ENCODE measurements around the gene FBXO44.

The FBXO44 gene

DNA sequence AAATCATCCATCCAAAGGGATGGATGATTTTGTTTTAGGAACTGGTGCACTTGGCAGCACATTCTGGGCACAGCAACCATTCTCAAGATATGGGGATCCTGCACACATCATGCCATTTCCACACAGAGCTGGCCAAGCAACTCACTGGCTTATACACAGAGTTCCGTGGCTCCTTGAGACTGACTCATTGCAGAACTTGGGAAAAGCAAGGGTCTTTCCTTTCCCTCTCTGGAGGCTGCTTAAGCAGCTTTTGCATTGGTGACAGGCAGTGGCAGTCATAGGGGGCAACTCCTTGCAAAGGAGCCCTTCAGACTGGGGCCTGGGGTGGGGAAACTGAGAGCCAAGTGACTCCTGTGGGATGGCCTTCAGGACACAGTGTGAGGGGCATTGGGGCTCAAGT lies 28.1 kb downstream of the FBXO44 start:
- H3K4me3 Mint-ChIP-seq, result no peak overlapping the region
- H3K36me3 Mint-ChIP-seq (ENCODE audit: low read depth), result peaks cover 4% of the 10 kb centered on the region
- no peaks in the 10 kb centered on the region for H3K9me3 Mint-ChIP-seq

DNA sequence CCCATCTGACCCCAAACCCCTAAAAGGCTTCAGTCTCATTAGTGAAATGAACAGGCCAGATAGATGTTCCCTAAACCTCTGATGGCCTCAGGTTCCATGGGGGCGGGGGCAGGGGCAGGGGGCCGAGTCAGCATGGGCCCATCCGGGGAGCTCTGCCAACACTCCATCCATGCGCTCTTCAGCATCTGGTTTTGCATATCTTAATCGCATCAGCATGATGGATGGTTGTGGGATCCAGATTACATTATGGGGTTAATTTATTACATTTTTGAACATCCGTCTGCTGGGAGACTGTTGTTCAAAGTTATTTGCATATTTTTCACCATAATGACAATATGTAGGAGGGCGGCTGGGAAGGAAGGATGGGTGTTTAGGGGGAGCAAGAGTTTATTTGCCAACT lies 29.4 kb downstream of the FBXO44 start:
- Mint-ChIP-seq H3K4me3 (no peak overlapping the region), H3K9me3 (no peaks in the 10 kb centered on the region), H3K36me3 (ENCODE audit: low read depth) (no peaks in the 10 kb centered on the region), H3K27ac (no peak overlapping the region), H3K27me3 (peaks cover 3% of the 10 kb centered on the region), H3K4me1 (ENCODE audit: low read depth) (peaks cover 20% of the 10 kb centered on the region)

More for the DNA sequence above, 28.1 kb downstream of the FBXO44 start:
- peaks cover 3% of the 10 kb centered on the region for H3K27me3 Mint-ChIP-seq
- no peak overlapping the region for H3K27ac Mint-ChIP-seq
- peaks cover 25% of the 10 kb centered on the region for H3K4me1 Mint-ChIP-seq (ENCODE audit: low read depth)

DNA sequence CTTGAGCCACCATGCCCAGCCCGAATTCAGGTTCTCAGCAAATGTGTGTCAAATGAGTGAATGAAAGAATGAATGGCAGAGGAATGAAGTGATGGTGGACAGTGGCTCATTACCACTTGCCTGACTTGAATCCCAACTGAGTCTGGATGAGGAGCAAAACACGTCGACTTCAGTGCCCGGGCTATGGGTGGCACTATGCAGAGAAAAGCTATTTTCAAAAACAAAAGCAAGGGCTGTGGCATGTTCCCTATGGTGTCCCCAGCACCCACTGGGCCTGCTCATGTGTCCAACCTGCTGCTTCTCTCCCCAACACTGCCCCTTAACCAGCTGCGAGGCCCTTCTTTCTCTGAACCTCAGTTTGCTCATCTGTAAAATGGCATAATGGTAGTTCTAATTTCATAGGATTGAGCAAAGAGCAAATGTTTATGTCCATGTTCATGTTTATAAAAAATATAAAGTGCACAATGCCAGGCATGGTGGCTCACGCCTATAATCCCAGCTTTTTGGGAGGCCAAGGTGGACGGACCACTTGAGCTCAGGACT lies 30.6 kb downstream of the FBXO44 start:
- Mint-ChIP-seq H3K9me3 (no peaks in the 10 kb centered on the region), H3K4me3 (no peak overlapping the region), H3K27ac (no peak overlapping the region), H3K27me3 (peaks cover 13% of the 10 kb centered on the region), H3K36me3 (ENCODE audit: low read depth) (no peaks in the 10 kb centered on the region), H3K4me1 (ENCODE audit: low read depth) (peaks cover 12% of the 10 kb centered on the region)

DNA sequence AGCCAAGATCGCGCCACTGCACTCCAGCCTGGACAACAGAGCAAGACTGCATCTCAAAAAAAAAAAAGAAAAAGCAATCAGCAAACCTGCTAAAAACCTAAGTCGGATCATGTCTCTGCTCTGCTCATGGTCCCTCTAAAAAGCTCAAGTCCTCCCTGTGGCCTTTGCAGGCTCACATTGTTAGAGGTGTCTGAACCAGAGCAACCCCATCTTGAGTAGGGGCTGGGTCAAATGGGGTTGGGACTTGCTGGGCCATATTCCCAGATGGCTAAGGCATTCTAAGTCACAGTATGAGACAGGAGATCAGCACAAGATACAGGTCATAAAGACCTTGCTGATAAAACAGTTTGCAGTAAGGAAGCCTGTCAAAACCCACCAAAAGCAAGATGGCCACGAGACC lies 33.8 kb downstream of the FBXO44 start:
- H3K4me3 Mint-ChIP-seq, result no peak overlapping the region
- H3K9me3 Mint-ChIP-seq, result no peaks in the 10 kb centered on the region
- peaks cover 34% of the 10 kb centered on the region for H3K27me3 Mint-ChIP-seq
- H3K36me3 Mint-ChIP-seq (ENCODE audit: low read depth), result no peaks in the 10 kb centered on the region
- no peak overlapping the region for H3K27ac Mint-ChIP-seq
- peaks cover 23% of the 10 kb centered on the region for H3K4me1 Mint-ChIP-seq (ENCODE audit: low read depth)

DNA sequence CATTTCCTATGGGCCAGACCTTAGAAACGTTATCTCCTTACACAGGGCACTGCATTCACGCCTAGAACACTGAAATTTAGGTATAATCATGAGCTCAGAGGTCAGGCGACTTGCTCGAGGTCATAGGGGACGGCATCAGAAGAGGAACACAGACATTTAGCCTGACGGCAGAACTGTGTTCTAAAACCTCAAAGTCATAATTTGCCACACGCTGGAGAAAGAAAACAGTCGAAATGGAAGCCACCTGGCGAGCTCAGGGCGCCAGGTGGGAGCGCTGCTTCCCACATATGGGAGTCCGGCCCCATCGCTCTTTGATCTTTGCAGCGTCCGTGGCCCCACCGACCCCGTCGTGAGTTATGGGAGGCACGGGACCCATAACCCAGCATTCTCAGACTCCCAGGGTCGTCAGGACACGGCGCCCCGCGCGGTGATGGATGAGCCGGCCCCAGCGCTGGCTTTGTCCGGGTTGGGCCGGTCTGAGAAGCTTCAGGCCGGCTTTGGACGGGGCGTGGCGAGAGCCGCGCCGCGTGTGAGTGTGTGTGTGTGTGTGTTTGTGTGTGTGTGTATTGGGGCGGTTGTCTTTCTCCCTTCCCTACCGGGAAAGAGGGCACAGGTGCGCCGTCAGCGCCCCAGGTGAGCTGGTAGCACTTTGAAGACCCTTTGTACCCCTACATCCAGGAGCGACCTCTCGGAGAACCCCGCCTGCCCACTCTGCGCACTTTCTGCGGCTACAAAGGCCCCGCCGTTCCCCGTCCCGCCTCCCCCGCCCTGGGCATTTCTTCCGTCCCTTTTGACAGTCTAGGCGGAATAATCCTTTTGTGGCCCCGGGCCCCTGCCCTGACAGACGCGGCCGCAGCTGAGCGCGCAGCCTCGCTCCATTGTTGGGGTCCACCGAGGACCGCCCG lies 36.0 kb downstream of the FBXO44 start:
- Mint-ChIP-seq H3K4me3 (peak overlapping the region; percentile 57), H3K36me3 (ENCODE audit: low read depth) (no peaks in the 10 kb centered on the region), H3K27ac (no peak overlapping the region), H3K27me3 (peaks cover 40% of the 10 kb centered on the region), H3K9me3 (no peaks in the 10 kb centered on the region), H3K4me1 (ENCODE audit: low read depth) (peaks cover 26% of the 10 kb centered on the region)

DNA sequence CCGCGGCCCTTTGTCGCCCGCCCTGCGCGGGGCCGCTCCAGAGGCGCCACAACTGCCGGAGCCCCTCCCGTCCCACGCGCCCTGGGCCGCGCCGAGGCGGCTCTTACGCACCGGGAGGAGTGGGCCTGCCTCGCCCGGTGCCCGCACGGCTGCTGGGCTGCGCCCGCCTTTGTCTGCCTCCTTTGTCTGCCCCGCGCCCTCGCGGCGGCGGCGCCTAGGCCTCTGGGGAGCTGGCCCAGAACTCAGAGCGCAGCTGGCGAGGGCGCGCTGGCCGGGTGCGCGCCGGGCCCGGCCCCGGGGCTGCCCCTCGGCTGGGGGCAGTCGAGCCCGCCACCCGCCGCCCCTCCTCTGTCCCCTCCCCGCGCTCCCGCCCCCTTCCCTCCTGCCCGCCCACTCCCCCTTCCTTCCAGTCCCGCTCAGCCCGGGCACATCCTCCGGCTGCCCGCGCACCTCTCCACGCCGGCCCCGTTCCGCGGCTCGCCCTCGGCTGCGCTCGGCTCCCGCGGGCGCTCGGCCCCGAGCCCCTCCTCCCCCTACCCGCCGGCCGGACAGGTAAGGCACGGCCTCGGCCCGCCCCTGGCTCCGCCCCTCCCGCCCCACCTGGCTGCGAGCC lies 36.7 kb downstream of the FBXO44 start, which contains the start of gene DRAXIN:
DRAXIN (plus strand) TSS at position 409 of the 613 bp plus-strand sequence. CDS start 14,549 bp downstream, outside the sequence.
- Mint-ChIP-seq H3K9me3 (no peaks in the 10 kb centered on the region), H3K27me3 (peaks cover 40% of the 10 kb centered on the region), H3K4me3 (peak within 1 kb of the TSS; percentile 71), H3K4me1 (ENCODE audit: low read depth) (peaks cover 26% of the 10 kb centered on the region), H3K27ac (no peak within 1 kb of the TSS), H3K36me3 (ENCODE audit: low read depth) (no peaks in the 10 kb centered on the region)

DNA sequence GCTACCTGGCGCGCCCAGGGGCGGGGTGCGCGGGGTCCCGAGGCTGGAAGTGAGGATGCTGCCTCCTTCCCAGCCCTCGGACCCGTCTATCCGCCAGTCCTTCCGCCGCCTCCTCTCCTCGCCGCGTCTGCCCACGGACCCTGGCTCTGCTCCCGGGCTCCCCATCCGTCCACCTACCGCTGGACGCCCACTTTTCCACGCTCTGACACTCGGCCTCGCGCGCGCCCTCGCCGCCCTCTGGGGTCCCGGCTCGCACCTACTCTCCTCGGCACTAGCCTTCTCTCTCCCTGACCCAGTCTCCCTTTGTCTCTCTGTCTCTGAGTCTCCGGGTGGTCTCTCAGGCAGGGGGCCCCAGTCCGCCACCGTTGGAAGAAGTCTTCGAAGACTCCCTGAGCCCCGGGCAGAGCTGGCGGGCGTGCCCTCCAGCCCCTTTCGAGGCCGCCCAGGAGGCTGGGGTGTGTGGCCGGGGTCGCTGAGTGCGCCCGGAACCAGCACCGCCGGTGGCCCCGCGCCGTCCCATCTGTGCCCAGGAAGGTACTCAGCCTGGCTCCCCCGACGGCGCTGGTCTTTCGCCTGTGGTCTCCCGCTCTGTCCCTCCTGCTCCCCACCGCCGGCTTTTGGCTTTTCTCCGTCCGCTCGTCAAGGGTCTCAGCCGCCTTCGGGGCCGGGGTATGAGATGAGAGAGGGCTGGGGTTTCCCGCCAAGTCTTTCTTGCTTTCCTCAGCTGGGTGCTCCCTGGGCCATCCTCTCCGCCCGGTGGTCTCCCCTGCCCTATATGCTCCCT lies 37.4 kb downstream of the FBXO44 start:
- Mint-ChIP-seq H3K4me3 (peak overlapping the region; percentile 71), H3K36me3 (ENCODE audit: low read depth) (no peaks in the 10 kb centered on the region), H3K9me3 (no peaks in the 10 kb centered on the region), H3K4me1 (ENCODE audit: low read depth) (peaks cover 26% of the 10 kb centered on the region), H3K27ac (no peak overlapping the region), H3K27me3 (peaks cover 40% of the 10 kb centered on the region)

DNA sequence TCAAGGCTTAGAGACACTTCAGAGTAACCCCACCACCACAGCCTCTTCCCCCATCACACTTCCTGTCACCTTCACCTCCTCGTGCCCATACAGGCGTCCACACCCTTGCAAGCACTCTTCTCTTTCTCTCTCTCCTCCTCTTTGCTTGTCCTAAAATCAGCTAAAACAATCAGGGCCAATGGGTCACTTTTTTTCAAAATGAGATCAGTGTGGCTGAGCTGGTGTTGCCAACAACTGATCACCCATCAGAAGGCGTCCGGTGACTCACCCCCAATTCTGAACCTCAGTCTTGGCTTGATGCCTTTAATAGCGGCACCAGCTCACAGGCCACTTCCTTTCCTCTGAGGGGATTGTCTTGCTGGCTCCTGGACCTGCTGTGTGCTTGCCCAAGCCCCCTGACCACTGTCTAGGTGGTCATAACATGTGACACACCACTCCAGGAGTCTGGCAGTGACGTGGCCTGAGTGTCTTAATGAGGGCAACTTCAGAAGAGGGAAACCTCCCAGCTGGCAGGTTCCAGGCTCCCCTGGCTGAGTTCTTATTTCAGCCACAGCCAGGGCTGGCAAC lies 38.4 kb downstream of the FBXO44 start:
- Mint-ChIP-seq H3K4me1 (ENCODE audit: low read depth) (peaks cover 30% of the 10 kb centered on the region), H3K9me3 (no peaks in the 10 kb centered on the region), H3K4me3 (peak overlapping the region; percentile 33), H3K27ac (no peak overlapping the region), H3K36me3 (ENCODE audit: low read depth) (no peaks in the 10 kb centered on the region), H3K27me3 (peaks cover 40% of the 10 kb centered on the region)

DNA sequence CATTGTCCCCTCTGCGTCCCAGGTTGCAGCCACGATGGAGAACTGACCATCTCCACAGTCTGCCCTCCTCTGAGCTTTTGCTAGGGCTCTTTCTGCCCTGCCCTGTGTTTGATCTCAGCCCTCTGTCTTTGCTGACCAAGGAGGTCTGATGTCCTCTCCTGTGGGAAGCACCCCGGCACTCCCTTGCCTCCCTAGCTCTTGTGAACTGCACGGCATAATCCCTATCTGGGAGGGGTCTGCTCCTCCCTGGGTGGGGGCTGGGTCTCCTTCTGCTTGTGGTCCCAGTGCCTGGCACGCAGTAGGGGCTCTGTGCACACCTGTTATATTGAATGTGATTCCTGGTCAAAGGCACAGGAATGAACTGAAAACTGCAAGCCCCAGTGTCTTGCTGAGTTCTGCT lies 39.2 kb downstream of the FBXO44 start:
- peaks cover 30% of the 10 kb centered on the region for H3K4me1 Mint-ChIP-seq (ENCODE audit: low read depth)
- peaks cover 40% of the 10 kb centered on the region for H3K27me3 Mint-ChIP-seq
- H3K36me3 Mint-ChIP-seq (ENCODE audit: low read depth), result no peaks in the 10 kb centered on the region
- H3K4me3 Mint-ChIP-seq, result no peak overlapping the region
- peak overlapping the region; percentile 28 for H3K27ac Mint-ChIP-seq
- H3K9me3 Mint-ChIP-seq, result no peaks in the 10 kb centered on the region

DNA sequence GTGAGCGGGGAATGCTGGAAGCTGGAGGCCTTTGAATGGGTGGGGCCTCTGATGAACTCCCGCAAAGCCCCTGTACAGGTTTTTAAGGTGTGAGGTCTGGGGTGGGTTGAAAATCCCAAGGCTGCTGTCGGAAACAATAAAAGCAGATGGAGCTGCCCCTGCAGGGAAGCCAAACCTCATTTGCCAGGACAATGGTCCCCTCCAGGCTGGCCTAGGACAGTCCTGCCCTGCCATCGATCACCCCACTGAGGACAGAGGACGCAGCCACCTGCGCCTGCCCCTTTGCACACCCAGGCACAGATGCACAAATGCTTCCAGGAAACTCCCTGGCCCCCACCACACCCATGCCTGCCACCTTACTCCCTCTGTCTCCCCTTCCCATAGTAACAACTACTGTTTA lies 41.2 kb downstream of the FBXO44 start:
- Mint-ChIP-seq H3K27ac (no peak overlapping the region), H3K9me3 (no peaks in the 10 kb centered on the region), H3K4me3 (no peak overlapping the region), H3K27me3 (peaks cover 24% of the 10 kb centered on the region), H3K36me3 (ENCODE audit: low read depth) (no peaks in the 10 kb centered on the region), H3K4me1 (ENCODE audit: low read depth) (peaks cover 23% of the 10 kb centered on the region)

DNA sequence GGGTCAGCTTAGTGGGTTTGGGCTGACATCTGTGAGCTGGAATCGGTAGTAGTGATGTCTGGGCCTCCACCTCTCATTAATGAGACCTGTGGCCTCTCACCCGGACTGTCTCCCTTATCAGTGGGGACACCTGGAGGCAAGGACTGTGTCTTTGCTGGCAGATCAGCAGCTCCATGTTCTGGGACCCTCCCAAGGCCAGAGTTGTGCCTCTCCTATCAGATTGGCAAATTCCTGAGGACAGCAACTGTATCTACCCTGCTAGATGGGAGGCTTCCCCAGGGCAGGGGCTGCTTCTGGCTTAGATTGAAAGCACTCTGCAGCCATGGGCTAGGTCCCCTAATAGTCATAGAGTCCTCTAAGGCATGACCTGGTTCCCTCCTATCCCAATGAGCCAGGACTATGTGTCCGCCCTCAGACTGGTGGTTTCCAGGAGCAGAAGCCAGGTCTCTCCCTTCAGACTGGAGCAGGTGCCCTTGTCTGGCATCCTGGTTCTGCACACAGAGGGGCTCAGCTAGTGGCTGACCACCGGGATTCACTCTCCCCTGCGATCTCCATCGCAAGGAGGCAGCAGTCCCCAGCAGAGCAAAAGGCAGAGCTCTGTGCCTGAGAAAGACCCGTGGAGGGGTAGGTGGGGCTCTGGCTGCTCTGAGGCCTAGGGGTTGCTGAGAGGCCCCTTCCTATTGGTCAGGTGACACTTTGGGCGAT lies 42.7 kb downstream of the FBXO44 start:
- Mint-ChIP-seq H3K36me3 (ENCODE audit: low read depth) (no peaks in the 10 kb centered on the region), H3K27me3 (peaks cover 17% of the 10 kb centered on the region), H3K27ac (no peak overlapping the region), H3K4me3 (no peak overlapping the region), H3K4me1 (ENCODE audit: low read depth) (peaks cover 19% of the 10 kb centered on the region), H3K9me3 (no peaks in the 10 kb centered on the region)

DNA sequence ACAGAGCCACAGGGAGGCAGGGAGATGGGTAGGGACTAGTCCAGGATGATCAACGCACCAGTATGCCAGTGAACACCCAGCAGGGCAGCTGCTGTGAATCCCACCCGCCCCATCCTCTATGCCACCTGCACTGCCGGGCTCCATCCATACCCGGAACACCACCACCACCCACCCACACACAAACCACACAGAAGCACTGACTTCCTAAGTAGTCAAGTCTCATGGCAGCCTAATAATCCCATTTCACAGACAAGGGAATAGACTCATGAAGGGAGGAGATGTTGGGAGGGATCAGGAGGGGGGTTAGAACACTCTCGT lies 43.2 kb downstream of the FBXO44 start:
- Mint-ChIP-seq H3K27ac (no peak overlapping the region), H3K27me3 (peaks cover 12% of the 10 kb centered on the region), H3K4me1 (ENCODE audit: low read depth) (peaks cover 14% of the 10 kb centered on the region), H3K36me3 (ENCODE audit: low read depth) (no peaks in the 10 kb centered on the region), H3K4me3 (no peak overlapping the region), H3K9me3 (no peaks in the 10 kb centered on the region)

DNA sequence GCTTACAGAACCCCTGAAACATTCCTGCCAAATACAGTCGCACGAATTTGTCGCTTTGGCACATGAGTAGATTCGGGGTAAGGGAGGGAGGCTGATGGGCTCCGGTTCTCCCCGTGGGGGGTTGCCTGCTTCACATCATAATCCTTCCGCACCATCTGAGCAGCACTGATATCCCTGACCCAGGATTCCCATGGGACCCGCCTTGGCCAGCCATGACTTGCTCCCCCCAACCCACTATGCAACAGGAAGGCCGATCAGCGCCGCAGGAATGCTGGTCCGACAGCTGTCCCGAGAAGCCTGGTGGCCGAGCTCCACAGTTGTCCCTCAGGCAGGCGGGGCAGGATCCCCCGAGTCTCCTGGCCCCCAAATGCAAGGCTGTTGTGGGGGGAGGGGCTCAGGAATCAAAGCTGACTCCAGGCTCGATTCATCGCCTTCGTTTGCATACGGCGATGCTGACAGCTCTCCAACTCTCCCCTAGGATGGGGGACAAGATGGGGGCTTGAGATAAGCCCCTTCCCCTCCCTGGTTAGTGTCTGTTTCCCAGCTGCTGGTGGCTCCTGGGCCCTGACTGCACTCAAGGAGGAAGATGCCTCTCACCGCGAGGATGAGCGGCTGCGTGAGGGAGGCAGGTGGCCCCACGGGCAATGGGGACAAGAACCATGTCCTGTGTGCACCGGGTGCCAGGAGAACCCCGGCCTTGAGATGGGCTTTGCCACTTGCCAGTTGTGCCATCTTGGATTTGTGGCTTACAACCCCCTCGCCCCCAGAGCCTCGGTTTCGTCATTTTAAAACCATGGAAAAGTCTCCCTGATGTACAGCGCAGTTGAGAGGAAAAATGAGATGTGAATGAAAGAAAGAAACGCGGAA lies 46.2 kb downstream of the FBXO44 start:
- Mint-ChIP-seq H3K27ac (no peak overlapping the region), H3K9me3 (no peaks in the 10 kb centered on the region), H3K4me3 (no peak overlapping the region), H3K4me1 (ENCODE audit: low read depth) (peaks cover 4% of the 10 kb centered on the region), H3K36me3 (ENCODE audit: low read depth) (no peaks in the 10 kb centered on the region), H3K27me3 (no peaks in the 10 kb centered on the region)

Data from stimulated activated naive CD8-positive, alpha-beta T cell treated with anti-CD3 and anti-CD28 coated beads, Interleukin-15, Interleukin-2, amounts not matched to agents 100 ng/mL and 50 ng/mL, for 24 hours (primary cell).